Retinal pigment epithelial cell (primary cell): ENCODE measurements around the gene XRCC1.

Experiments used
- DNase-seq: peaks from one replicate; pipeline ENCODE4 v3.0.0-alpha.2; 2010; ENCODE audit warnings: low read depth
- H3K4me3 ChIP-seq: 2 replicates; pipeline ENCODE4 v1.5.1; 2011; ENCODE audit warnings: mild to moderate bottlenecking, low read length, control low read depth, moderate library complexity
- CTCF ChIP-seq: conservative IDR thresholded peaks from 2 replicates; pipeline ENCODE4 v1.5.1; 2011; ENCODE audit warnings: low read depth, low read length, control low read depth, inconsistent platforms

The XRCC1 gene

GRCh38 chr19:43507880-43508279 is 67.4 kb downstream of the XRCC1 start:
- H3K4me3 ChIP-seq: no peak overlapping the region
- TF ChIP-seq CTCF: no peak
- no peak for DNase-seq

- no peak for DNase-seq
- no peak overlapping the region for H3K4me3 ChIP-seq
- TF ChIP-seq CTCF: no peak
Observed at GRCh38 chr19:43506629-43507028, 68.7 kb downstream of the XRCC1 start.

GRCh38 chr19:43505941-43506340 is 69.4 kb downstream of the XRCC1 start:
- no peak for DNase-seq
- no peak for TF ChIP-seq CTCF
- no peak overlapping the region for H3K4me3 ChIP-seq

- no peak for TF ChIP-seq CTCF
- H3K4me3 ChIP-seq: no peak overlapping the region
- no peak for DNase-seq
Observed at GRCh38 chr19:43505186-43505456, 70.2 kb downstream of the XRCC1 start.

- peak within 1 kb of the TSS; percentile 81 for H3K4me3 ChIP-seq
- no peak for TF ChIP-seq CTCF
- no peak for DNase-seq
Observed at GRCh38 chr19:43504426-43505185, 70.7 kb downstream of the XRCC1 start, which contains the start of gene PHLDB3. PHLDB3 (minus strand) TSS chr19:43504746; CDS start chr19:43504118, 628 bp downstream.

- peak overlapping the region; percentile 81 for H3K4me3 ChIP-seq
- no peak for TF ChIP-seq CTCF
- DNase-seq: peak; percentile 51
Observed at GRCh38 chr19:43503501-43504425, 71.6 kb downstream of the XRCC1 start.
